Measurements from ENCODE around the gene XDH. TPM values are rescaled to one million over a fixed set of nuclear protein-coding genes. Genes with fewer than 3 reads are reported as not detected.

XDH gene
- polyA plus RNA-seq, 10 donors, result 0.03 to 0.14 TPM; not detected in 8

DNA sequence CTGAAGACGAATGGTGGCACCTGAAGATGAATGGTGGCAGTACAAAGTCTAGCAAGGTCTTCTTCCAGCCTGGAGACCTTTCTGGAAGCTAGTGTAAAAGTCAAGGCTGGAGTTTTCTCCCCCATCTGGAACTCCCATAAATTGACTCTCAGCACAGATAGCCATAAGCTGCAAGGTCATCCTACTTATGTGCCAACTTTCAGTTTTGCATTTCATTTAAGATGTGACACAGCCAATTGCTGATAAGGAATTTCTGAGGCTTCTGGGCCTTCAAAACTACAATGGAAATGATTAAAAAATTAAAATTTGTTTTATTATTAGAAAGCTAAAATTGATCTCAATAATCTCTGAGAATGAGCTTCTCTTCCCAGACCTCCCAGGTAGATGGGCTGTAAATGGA, 10.2 kb downstream of the XDH start:
- no peak for DNase-seq

DNA sequence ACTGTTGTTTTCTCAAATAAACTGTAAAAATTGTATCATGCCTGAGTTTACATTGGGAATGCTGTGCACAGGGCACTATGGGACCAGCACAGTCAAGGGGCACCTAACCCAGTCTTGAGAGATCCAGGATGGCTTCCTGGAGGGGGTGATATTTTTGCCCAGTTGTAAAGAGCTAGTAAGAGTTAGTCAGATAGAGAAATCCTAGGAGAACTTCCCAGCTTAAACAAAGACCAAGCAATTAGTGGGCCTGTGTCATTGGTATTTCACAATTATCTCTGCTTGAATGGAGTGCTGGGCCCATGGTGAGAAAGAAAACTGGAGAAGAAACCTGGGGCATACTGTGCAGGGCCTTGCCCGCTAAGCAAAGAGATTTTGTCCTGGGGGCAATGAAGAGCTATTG, 12.2 kb downstream of the XDH start:
- no peak for DNase-seq

GRCh38 chr2:31401580-31401979, 13.0 kb downstream of the XDH start:
- DNase-seq, result peak in 1 of 3 donors; percentile 94

- no peak for DNase-seq
Observed at GRCh38 chr2:31398881-31399280, 15.7 kb downstream of the XDH start.

DNA sequence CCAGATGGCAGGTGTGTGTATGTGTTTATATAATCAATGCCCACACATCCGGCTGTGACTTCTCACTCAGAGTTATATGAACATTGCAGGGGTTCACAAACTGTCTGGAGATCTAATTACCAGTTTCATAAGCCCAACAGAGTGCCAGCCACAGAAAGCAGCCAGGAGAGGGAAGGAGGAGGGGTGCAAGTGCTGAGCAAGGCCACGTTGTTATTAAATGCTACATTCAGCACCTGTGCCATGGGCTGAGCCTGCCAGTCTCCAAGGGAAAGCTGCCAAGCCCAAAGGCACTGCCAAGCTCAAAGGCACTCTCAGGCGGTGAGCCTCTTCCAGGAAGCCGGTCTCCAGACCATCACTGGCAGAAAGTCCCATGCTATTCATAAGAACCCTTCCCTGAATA, 17.4 kb downstream of the XDH start:
- no peak for DNase-seq

- no peak for DNase-seq
Observed at GRCh38 chr2:31390324-31390723, 24.2 kb downstream of the XDH start.

DNA sequence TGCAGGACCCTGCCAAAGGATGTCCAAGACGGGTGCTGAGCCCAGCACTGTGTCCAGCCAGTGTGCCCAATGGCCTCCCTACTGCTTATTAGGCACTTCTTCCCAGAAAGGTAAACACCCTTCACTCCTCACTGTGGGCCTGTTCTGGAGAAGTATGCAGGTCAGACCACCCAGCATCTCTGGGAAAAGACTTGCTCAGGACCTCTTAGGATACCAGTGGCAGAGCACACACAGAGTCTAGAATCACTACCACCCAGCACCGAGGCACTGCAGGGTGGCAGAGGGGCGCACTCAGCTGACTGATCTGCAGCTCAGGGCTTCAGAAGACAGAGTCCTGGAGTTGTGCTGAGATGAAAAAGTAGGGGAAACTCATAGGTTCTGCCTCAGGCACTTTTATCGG, 25.8 kb downstream of the XDH start:
- DNase-seq, result no peak

- no peak for DNase-seq
Observed at GRCh38 chr2:31387850-31388249, 26.7 kb downstream of the XDH start.

- no peak for DNase-seq
Observed at GRCh38 chr2:31386648-31387047, 27.9 kb downstream of the XDH start.

DNA sequence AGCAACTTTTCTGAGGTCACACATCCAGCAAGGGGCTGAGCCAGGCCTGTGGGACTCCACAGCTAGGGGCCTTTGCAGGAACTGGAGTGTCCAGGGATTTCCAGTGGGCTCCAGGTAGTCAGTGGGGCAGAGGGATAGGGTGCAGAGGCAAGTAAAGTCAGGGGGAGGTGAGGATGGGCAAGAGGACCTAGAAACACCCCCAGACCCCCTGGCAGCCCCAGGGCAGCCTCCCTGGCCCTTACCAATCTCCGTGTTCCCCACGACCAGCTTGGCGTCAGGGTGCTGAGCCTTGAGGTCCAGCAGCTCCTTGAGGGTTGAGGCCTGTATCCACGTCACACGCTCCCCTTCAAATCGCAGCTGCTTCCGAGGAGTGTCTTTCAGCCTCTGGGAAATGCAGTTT, 28.4 kb downstream of the XDH start:
- no peak for DNase-seq

DNA sequence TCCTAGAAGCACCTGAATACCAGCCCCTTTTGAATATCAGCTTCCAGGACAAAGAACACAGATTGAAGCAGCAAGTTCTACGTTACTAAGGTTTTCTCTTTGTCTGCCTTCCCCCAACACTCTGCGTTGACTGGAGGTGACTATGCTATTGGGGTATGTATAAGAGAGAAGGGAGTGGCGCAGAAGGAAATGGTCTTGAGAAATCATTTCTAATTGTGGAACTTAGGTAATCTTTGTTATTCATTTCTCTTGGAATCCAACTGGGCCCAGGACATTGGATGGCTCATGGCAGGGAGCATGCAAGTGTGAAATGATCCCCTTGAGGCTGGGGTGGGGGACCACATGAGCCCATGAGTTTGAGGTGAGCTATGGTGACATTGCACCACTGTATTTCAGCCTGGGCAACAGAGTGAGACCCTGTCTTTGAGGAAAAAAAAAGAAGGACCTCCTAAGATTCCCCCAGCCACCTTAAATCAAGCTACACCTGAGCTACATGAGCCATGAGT, 29.7 kb downstream of the XDH start:
- peak in 1 of 3 donors; percentile 83 for DNase-seq

- DNase-seq, result peak in 1 of 3 donors; percentile 65
Observed at GRCh38 chr2:31384351-31384750, 30.2 kb downstream of the XDH start.

DNA sequence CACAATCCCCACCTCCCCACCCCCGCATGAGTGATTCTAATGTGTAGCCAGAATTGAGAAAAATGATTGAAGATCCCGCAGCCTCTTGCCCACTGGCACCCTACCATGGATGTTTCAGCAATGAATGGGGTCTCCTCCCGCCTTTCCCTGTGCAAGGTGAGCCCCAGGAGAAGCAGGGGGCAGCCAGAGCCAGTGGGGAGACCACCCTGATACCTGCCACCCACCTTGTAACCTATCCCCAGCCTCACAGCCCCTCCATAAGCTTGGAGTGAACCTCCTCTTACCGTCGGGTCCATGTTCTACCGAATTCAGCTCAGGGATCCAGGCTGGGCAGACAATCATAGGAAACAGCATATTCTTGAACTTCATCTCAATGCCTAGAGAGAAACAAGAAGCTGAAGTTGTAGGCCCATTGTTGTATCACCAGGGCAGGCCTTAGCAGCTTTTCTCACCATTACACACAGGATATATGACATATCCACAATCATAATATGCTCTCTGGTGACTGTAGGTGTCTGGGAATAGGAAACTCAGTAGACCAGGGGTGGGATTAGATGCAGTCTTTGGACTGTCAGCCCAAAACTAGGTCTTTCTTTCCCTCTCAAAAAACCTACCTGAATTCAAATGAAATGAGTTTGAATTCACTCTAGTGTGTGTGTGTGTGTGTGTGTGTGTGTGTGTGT, 30.9 kb downstream of the XDH start:
- no peak for DNase-seq

- peak in 1 of 3 donors; percentile 9 for DNase-seq
Observed at GRCh38 chr2:31382452-31383120, 32.0 kb downstream of the XDH start.

GRCh38 chr2:31381601-31382000, 32.9 kb downstream of the XDH start:
- no peak for DNase-seq

DNA sequence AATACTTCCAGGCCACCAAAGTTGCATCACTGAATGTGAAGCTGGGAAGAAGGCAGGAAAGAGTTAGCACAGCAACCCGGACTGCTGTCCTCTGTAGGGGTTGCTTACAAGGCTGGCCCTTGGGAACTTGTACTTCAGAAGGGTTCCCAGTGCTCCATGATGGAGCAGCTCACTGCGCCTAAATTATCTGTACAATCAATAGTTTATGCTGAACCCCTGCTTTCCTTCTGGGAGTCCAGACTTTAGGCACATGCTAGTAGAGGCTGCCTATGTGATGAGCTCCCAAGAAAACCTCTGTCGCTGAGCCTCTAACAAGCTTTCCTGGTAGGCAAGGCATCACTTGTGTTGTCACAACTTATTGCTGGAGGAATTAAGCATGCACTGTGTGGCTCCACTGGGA, 34.3 kb downstream of the XDH start:
- DNase-seq, result no peak

DNA sequence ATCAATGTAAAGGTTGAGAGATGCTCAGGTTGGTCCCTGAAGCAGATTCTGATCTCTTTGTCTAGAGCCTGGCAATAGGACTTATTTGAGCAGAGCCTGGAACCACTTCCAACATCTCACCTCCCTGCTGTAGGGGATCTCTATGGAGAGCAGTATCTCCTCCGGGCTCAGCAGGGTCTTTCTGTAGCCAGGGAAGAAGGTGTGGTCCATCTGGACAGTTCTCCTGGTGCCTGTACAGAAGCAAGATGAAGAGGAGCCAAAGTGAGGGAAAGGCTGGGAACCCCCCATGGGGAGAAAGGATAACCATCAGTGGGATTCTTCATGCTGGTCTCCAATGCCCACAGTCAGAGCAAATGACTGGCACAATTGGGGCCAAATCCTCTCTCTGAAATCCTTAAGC, 34.8 kb downstream of the XDH start:
- no peak for DNase-seq

- DNase-seq, result no peak
Observed at GRCh38 chr2:31378791-31379501, 35.6 kb downstream of the XDH start.

GRCh38 chr2:31378389-31378788, 36.2 kb downstream of the XDH start:
- DNase-seq, result no peak

GRCh38 chr2:31373127-31373526, 41.4 kb downstream of the XDH start:
- DNase-seq, result no peak

DNA sequence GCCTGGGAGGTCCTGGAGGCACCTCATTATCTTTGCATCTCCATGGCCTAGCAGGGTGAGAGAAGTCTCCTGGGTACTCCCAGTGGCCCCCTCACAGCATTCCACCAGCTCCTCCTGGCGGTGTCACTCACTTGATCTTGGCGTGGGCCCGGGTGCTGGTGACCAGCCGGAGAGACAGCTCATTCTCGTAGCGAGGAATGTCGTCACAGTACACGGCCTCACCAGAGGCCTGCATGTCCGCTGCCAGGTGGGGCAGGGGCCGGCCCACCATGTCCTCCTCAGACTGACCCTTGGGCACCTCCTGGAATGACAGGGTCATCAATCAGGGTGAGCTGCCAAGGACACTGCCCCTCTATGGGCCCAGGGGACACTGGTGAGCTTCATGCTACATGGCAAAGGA, 42.4 kb downstream of the XDH start:
- DNase-seq, result no peak

DNA sequence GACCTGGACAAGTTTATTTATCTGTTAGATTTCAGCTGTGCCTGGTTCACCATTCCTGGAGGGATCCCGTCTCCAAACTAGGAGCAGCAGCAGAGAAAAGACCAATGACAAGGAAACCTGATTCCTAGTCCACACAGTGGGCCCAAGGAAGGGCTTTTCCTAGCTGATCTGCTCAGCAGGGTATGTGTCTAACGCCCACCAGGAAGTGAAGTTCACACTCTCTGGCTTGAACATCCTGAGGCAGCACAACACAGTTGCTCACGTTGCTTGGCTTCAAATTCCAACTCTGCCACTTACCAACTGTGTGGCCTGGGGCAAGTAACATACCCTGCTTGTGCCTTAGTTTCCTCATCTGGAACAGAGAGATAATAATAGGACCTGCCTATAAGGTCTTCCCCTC, 42.9 kb downstream of the XDH start:
- DNase-seq, result no peak

- no peak for DNase-seq
Observed at GRCh38 chr2:31366733-31367132, 47.8 kb downstream of the XDH start.

All from muscle of back (tissue), 11 donors.